Adrenal gland (tissue), 12 donors: Measurements from ENCODE around the gene MS4A4A. TPM values are rescaled to one million over a fixed set of nuclear protein-coding genes. Genes with fewer than 3 reads are reported as not detected.

Experiments
- DNase-seq, 7 donors: peaks; one replicate each; pipeline ENCODE4 v3.0.0-alpha.2; 2019 to 2020
- H3K27ac ChIP-seq, 5 donors: fragments of 200-600 bp; sonication (generic) in 4 of 5; 1 replicate in 3 of 5; 2 replicates in 2 of 5; pipeline versions ENCODE4 v1.5.1 to v1.8.0; 2016 to 2020; ENCODE audit warnings: mild to moderate bottlenecking in 1 of 5
- H3K27me3 ChIP-seq: fragments of 200-600 bp; 2 replicates; pipeline ENCODE4 v1.8.0; 2021
- H3K36me3 ChIP-seq, 2 donors: fragments of 200-600 bp; replicated peaks in 1 of 2; 1 replicate in 1 of 2; 2 replicates in 1 of 2; pipeline versions ENCODE4 v1.5.1 to v1.8.0; 2018 to 2022
- H3K4me1 ChIP-seq, 2 donors: fragments of 200-600 bp; replicated peaks in 1 of 2; 1 replicate in 1 of 2; 2 replicates in 1 of 2; pipeline versions ENCODE4 v1.5.1 to v1.8.0; 2018 to 2021
- H3K4me3 ChIP-seq, 4 donors: fragments of 200-600 bp; sonication (generic) in 3 of 4; one replicate each; pipeline ENCODE4 v1.5.1; 2016 to 2018
- H3K9me3 ChIP-seq, 3 donors: fragments of 200-600 bp; sonication (generic) in 1 of 3; replicated peaks in 1 of 3; 1 replicate in 2 of 3; 2 replicates in 1 of 3; pipeline versions ENCODE4 v1.5.1 to v1.8.0; 2016 to 2021
- CTCF ChIP-seq, 6 experiments: fragments of 450-650 bp in 4 of 6; fragments of 200-600 bp in 2 of 6; sonication (generic) in 1 of 6; IDR thresholded peaks; 1 replicate in 5 of 6; 2 replicates in 1 of 6; pipeline versions ENCODE4 v1.5.1 to v1.8.0; 2016 to 2021; ENCODE audit warnings: antibody characterized with exemption in 6 of 6, mild to moderate bottlenecking in 2 of 6, moderate library complexity in 1 of 6
- POLR2A ChIP-seq, 2 donors: fragments of 450-650 bp; IDR thresholded peaks; one replicate each; pipeline ENCODE4 v1.6.1; 2017; ENCODE audit warnings: antibody characterized with exemption in 2 of 2, mild to moderate bottlenecking in 2 of 2, moderate library complexity in 1 of 2
- WGBS, 4 donors: extraction: QIAGEN DNeasy Blood & Tissue Kit in 2 of 4; methylation state at CpG; one replicate each; pipeline versions ENCODE4 v1.1.5 to v1.1.7; 2013 to 2017; 5-methylcytosine and 5-hydroxymethylcytosine counted together
- intact Hi-C, 2 donors: fragments of 100-400 bp; cut with DNase I; formaldehyde crosslinking; loops; one replicate each; pipeline versions ENCODE4 v1.14.1 to v1.15.0; 2022 to 2023
- polyA plus RNA-seq, 3 donors: library from polyadenylated mRNA; stranded (reverse); fragments of 200-250 nt in 2 of 3; fragments of 350-450 nt in 1 of 3; fragmentation: Illumina TruSeq in 1 of 3; extraction: RNeasy Lipid Tissue Mini Kit (QIAGEN cat#74804) in 1 of 3; gene quantifications; one replicate each; pipeline ENCODE4 v1.2.3, GENCODE V29; 2013 to 2014
- total RNA-seq, 9 donors: library from RNA; depleted of rRNA in 4 of 9; stranded (reverse); fragments of >200 nt in 4 of 9; fragments of 120-200 nt in 1 of 9; fragmentation: NEBNext Ultra II Directional in 1 of 9; extraction: Animal tissue kit (Norgen Biotek cat#: 25700) in 1 of 9; gene quantifications; one replicate each; pipeline versions ENCODE4 v1.1.0 to v1.2.4, GENCODE V29; 2013 to 2023
- donor health status: healthy with polysubstance abuse.
- donor health status: Bipolar disorder and iron deficiency.
- donor health status: DM: yes; HTN: yes; CAD: no.
- donor health status: DM: no; HTN: no; CAD: no.
- donor health status: DM: no; HTN: no; CAD: no.
- donor health status: DM: yes; HTN: yes; CAD: no.

The MS4A4A gene
- total and polyA plus RNA-seq, 12 donors = 4.0 to 120 (median 50.3) TPM

DNA sequence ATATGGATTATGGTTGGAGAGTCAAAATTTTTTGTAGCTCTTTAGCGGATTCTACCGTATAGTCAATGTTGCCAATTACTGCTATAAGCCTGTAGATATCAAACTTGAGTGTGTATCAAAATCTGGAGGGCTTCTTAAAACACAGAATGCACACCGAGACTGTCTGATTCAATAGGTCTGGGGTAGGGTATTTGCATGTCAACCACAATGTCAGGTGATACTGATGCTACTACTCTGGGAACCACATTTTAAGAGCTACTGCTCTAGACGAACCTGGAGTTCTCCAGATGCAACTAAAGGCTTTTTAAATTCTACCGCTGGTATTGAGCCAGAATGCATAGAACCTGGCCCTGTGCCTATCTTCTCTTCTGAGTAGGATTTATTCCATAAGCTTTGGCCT is 15.8 kb upstream of the MS4A4A start:
- Histone ChIP-seq H3K27me3 (no peaks in the 10 kb centered on the region), H3K36me3 (no peaks in the 10 kb centered on the region), H3K4me3 (no peak overlapping the region), H3K4me1 (no peaks in the 10 kb centered on the region), H3K27ac (no peak overlapping the region), H3K9me3 (no peaks in the 10 kb centered on the region)
- 64 to 86% (median 79%) methylated on average over 5 of the region's 5 CpGs for WGBS, 4 donors
- intact Hi-C loops = loop anchor here in 1 of 2 donors (5.0 kb wide), 1 partner anchor 353 kb away; no protein-coding TSS in a partner anchor
- TF ChIP-seq CTCF (IDR thresholded peaks at IDR 0.05) (no peak), POLR2A (IDR thresholded peaks at IDR 0.05) (no peak)
- no peak for DNase-seq

- Histone ChIP-seq H3K4me3 (no peak overlapping the region), H3K36me3 (no peaks in the 10 kb centered on the region), H3K9me3 (no peaks in the 10 kb centered on the region), H3K4me1 (no peaks in the 10 kb centered on the region), H3K27ac (no peak overlapping the region), H3K27me3 (no peaks in the 10 kb centered on the region)
- TF ChIP-seq POLR2A (IDR thresholded peaks at IDR 0.05) (no peak), CTCF (IDR thresholded peaks at IDR 0.05) (peak; percentile 69 to 80 (median 72))
- 21 to 29% (median 24%) methylated on average over 4 of the region's 4 CpGs for WGBS, 4 donors
- intact Hi-C loops = loop anchor here in 1 of 2 donors (5.0 kb wide), 1 partner anchor 352 kb away; no protein-coding TSS in a partner anchor
- DNase-seq = peak in 2 of 7 donors; percentile 33 to 38
Measured at GRCh38 chr11:60265373-60266214, 14.9 kb upstream of the MS4A4A start.

GRCh38 chr11:60274416-60274815 is 6.0 kb upstream of the MS4A4A start:
- H3K4me1 ChIP-seq = no peaks in the 10 kb centered on the region
- no peak overlapping the region for H3K4me3 ChIP-seq
- H3K36me3 ChIP-seq = no peaks in the 10 kb centered on the region
- intact Hi-C loops = no loop called here
- H3K27ac ChIP-seq = no peak overlapping the region
- TF ChIP-seq CTCF (IDR thresholded peaks at IDR 0.05) (no peak), POLR2A (IDR thresholded peaks at IDR 0.05) (no peak)
- no peaks in the 10 kb centered on the region for H3K27me3 ChIP-seq
- H3K9me3 ChIP-seq = no peaks in the 10 kb centered on the region
- DNase-seq = no peak

- Histone ChIP-seq H3K4me3 (peak overlapping the region in 1 of 4 donors; percentile 29), H3K4me1 (no peaks in the 10 kb centered on the region), H3K27ac (peak overlapping the region in 4 of 5 donors; percentile 1 to 81 (median 54)), H3K36me3 (no peaks in the 10 kb centered on the region), H3K27me3 (no peaks in the 10 kb centered on the region), H3K9me3 (no peaks in the 10 kb centered on the region)
- intact Hi-C loops = no loop called here
- TF ChIP-seq CTCF (IDR thresholded peaks at IDR 0.05) (no peak), POLR2A (IDR thresholded peaks at IDR 0.05) (no peak)
- DNase-seq = no peak
- WGBS, 4 donors = 17 to 49% (median 38%) methylated on average over 2 of the region's 2 CpGs
Measured at GRCh38 chr11:60281485-60281884, 1.0 kb downstream of the MS4A4A start.
